ENCODE results near the gene SIT1.

SIT1 gene

GRCh38 chr9:35650341-35651158 lies at the start of gene SIT1:
SIT1 (minus strand) TSS chr9:35650931; CDS start chr9:35650853, 78 bp downstream.
- DNase-seq: no peak

- DNase-seq: no peak
These were observed 49.3 kb upstream of the SIT1 start for GRCh38 chr9:35700031-35700430.

GRCh38 chr9:35698231-35698630 lies 47.5 kb upstream of the SIT1 start:
- no peak for DNase-seq

GRCh38 chr9:35697486-35697885 lies 46.8 kb upstream of the SIT1 start:
- DNase-seq: no peak

- peak; percentile 75 for DNase-seq
These were observed 45.9 kb upstream of the SIT1 start for GRCh38 chr9:35696520-35697215.

- no peak for DNase-seq
These were observed 45.2 kb upstream of the SIT1 start for GRCh38 chr9:35695943-35696401.

GRCh38 chr9:35691757-35692301 lies 41.1 kb upstream of the SIT1 start:
- DNase-seq: no peak

- DNase-seq: no peak
These were observed 40.6 kb upstream of the SIT1 start for GRCh38 chr9:35691334-35691650.

GRCh38 chr9:35690614-35691333 lies 40.0 kb upstream of the SIT1 start:
- peak; percentile 68 for DNase-seq

- DNase-seq: no peak
These were observed 39.5 kb upstream of the SIT1 start for GRCh38 chr9:35690294-35690613.

GRCh38 chr9:35689542-35690293 lies 39.0 kb upstream of the SIT1 start, which contains the start of gene TPM2:
TPM2 (minus strand) TSS chr9:35689925; CDS start chr9:35689817, 108 bp downstream.
- no peak for DNase-seq

GRCh38 chr9:35688558-35689541 lies 38.1 kb upstream of the SIT1 start:
- DNase-seq: peak; percentile 40

- no peak for DNase-seq
These were observed 37.3 kb upstream of the SIT1 start for GRCh38 chr9:35687972-35688557.

GRCh38 chr9:35687306-35687705 lies 36.6 kb upstream of the SIT1 start:
- DNase-seq: no peak

- DNase-seq: no peak
These were observed 35.8 kb upstream of the SIT1 start for GRCh38 chr9:35686222-35687203.

GRCh38 chr9:35685506-35685905 lies 34.8 kb upstream of the SIT1 start:
- DNase-seq: no peak

- no peak for DNase-seq
These were observed 34.2 kb upstream of the SIT1 start for GRCh38 chr9:35684921-35685320.

GRCh38 chr9:35683323-35683722 lies 32.6 kb upstream of the SIT1 start:
- DNase-seq: no peak

- no peak for DNase-seq
These were observed 32.0 kb upstream of the SIT1 start for GRCh38 chr9:35682520-35683315.
